WTC11 (cell line): ENCODE data around the gene MPHOSPH6. TPM values are rescaled to one million over a fixed set of nuclear protein-coding genes. Genes with fewer than 3 reads are reported as not detected.
"Not testable (repeated sequence)": the region's sequence is repeated elsewhere in the genome, so short reads cannot be mapped to it uniquely, and the experiment has no call there.

ENCODE experiments used
- ATAC-seq: fragments of 200-7000 bp; cut with Tn5 transposase; 2 replicates; pipeline ENCODE4 v1.10.0; 2021; ENCODE audit warnings: mild to moderate bottlenecking, moderate library complexity
- CTCF ChIA-PET: fragments of 300-600 bp; sonication (Branson Sonifier 250); formaldehyde crosslinking; loops from one replicate; lab custom pipeline; 2021; ENCODE audit warnings: antibody characterized with exemption; lab: Charles Lee
- POLR2A ChIA-PET: fragments of 350-600 bp; sonication (Branson Sonifier 250); formaldehyde crosslinking; loops from one replicate; lab custom pipeline; 2021; ENCODE audit warnings: antibody characterized with exemption; lab: Charles Lee
- DNase-seq: peaks from one replicate; pipeline ENCODE4 v3.0.0; 2021; ENCODE audit warnings: low spot score
- H3K27ac Mint-ChIP-seq: 2 replicates; pipeline ENCODE4 v1.8.0; 2021; ENCODE audit warnings: mixed read lengths
- H3K27me3 Mint-ChIP-seq: 2 replicates; pipeline ENCODE4 v1.8.0; 2021; ENCODE audit warnings: low read depth, mild to moderate bottlenecking, moderate library complexity, mixed read lengths
- H3K36me3 Mint-ChIP-seq: 2 replicates; pipeline ENCODE4 v1.8.0; 2021; ENCODE audit warnings: mixed read lengths
- H3K4me1 Mint-ChIP-seq: 2 replicates; pipeline ENCODE4 v1.8.0; 2022; ENCODE audit warnings: mixed read lengths
- H3K4me3 Mint-ChIP-seq: 2 replicates; pipeline ENCODE4 v1.8.0; 2021; ENCODE audit warnings: mild to moderate bottlenecking, moderate library complexity, mixed read lengths
- H3K9me3 Mint-ChIP-seq: 2 replicates; pipeline ENCODE4 v1.8.0; 2021; ENCODE audit warnings: mixed read lengths
- ATF1 ChIP-seq: sonication (generic); formaldehyde crosslinking; IDR thresholded peaks from 2 replicates; pipeline ENCODE4 v1.8.1; 2023; ENCODE audit warnings: mild to moderate bottlenecking, moderate library complexity, missing genetic modification reagents
- CBFB ChIP-seq: sonication (generic); formaldehyde crosslinking; IDR thresholded peaks from 2 replicates; pipeline ENCODE4 v1.8.1; 2022; ENCODE audit warnings: mild to moderate bottlenecking, low read depth, missing genetic modification reagents
- CREB1 ChIP-seq: sonication (generic); formaldehyde crosslinking; IDR thresholded peaks from 2 replicates; pipeline ENCODE4 v1.8.0; 2023; ENCODE audit warnings: mild to moderate bottlenecking, missing genetic modification reagents
- ESRRA ChIP-seq: sonication (generic); formaldehyde crosslinking; IDR thresholded peaks from 2 replicates; pipeline ENCODE4 v1.8.1; 2022; ENCODE audit warnings: mild to moderate bottlenecking, missing genetic modification reagents, borderline replicate concordance
- ETV6 ChIP-seq: sonication (generic); formaldehyde crosslinking; IDR thresholded peaks from 2 replicates; pipeline ENCODE4 v1.8.1; 2022; ENCODE audit warnings: mild to moderate bottlenecking, missing genetic modification reagents
- FOXP1 ChIP-seq: sonication (generic); formaldehyde crosslinking; IDR thresholded peaks from 2 replicates; pipeline ENCODE4 v1.8.0; 2022; ENCODE audit warnings: missing genetic modification reagents, mild to moderate bottlenecking, moderate library complexity, borderline replicate concordance
- GABPB1 ChIP-seq: sonication (generic); formaldehyde crosslinking; IDR thresholded peaks from 2 replicates; pipeline ENCODE4 v1.8.1; 2023; ENCODE audit warnings: mild to moderate bottlenecking, missing genetic modification reagents
- IRF2 ChIP-seq: sonication (generic); formaldehyde crosslinking; IDR thresholded peaks from 2 replicates; pipeline ENCODE4 v1.8.0; 2022; ENCODE audit warnings: low read depth, missing genetic modification reagents, borderline replicate concordance
- MYBL2 ChIP-seq: sonication (generic); formaldehyde crosslinking; IDR thresholded peaks from 2 replicates; pipeline ENCODE4 v1.8.1; 2023; ENCODE audit warnings: mild to moderate bottlenecking, moderate library complexity, missing genetic modification reagents
- NFATC4 ChIP-seq: fragments of 250-450 bp; sonication (Bioruptor Pico); IDR thresholded peaks from 2 replicates; pipeline ENCODE4 v1.9.0; 2021; ENCODE audit warnings: mild to moderate bottlenecking
- NFE2L1 ChIP-seq: sonication (generic); formaldehyde crosslinking; IDR thresholded peaks from 2 replicates; pipeline ENCODE4 v1.8.1; 2023; ENCODE audit warnings: missing genetic modification reagents
- OVOL2 ChIP-seq: fragments of 250-450 bp; sonication (Bioruptor Pico); IDR thresholded peaks from 2 replicates; pipeline ENCODE4 v1.9.0; 2021; ENCODE audit warnings: mild to moderate bottlenecking, borderline replicate concordance
- ZNF121 ChIP-seq: sonication (generic); formaldehyde crosslinking; IDR thresholded peaks from 2 replicates; pipeline ENCODE4 v1.8.0; 2023; ENCODE audit warnings: missing genetic modification reagents
- ZNF138 ChIP-seq: sonication (generic); formaldehyde crosslinking; conservative IDR thresholded peaks from 2 replicates; pipeline ENCODE4 v1.8.1; 2022; ENCODE audit warnings: mild to moderate bottlenecking, moderate library complexity, missing genetic modification reagents
- ZNF232 ChIP-seq: sonication (generic); formaldehyde crosslinking; IDR thresholded peaks from 2 replicates; pipeline ENCODE4 v1.8.0; 2022; ENCODE audit warnings: mild to moderate bottlenecking, missing genetic modification reagents
- ZNF317 ChIP-seq: sonication (generic); formaldehyde crosslinking; IDR thresholded peaks from 2 replicates; pipeline ENCODE4 v1.8.1; 2023; ENCODE audit warnings: low read depth, mild to moderate bottlenecking, moderate library complexity, missing genetic modification reagents, borderline replicate concordance
- total RNA-seq: library from RNA; stranded (reverse); gene quantifications from 3 replicates; pipeline ENCODE4 v1.2.3, GENCODE V29; 2021
- TF ChIP-seq, protein P1 (sequence below): sonication (generic); formaldehyde crosslinking; IDR thresholded peaks from 2 replicates; pipeline ENCODE4 v1.8.1; 2023; ENCODE audit warnings: mild to moderate bottlenecking, moderate library complexity, missing genetic modification reagents
- TF ChIP-seq, protein P2 (sequence below): sonication (generic); formaldehyde crosslinking; IDR thresholded peaks from 2 replicates; pipeline ENCODE4 v1.8.0; 2022; ENCODE audit warnings: missing genetic modification reagents
- TF ChIP-seq, protein P3 (sequence below): fragments of 250-450 bp; sonication (Bioruptor Pico); IDR thresholded peaks from 2 replicates; pipeline ENCODE4 v1.9.0; 2021; ENCODE audit warnings: moderate library complexity, mild to moderate bottlenecking, inconsistent platforms, borderline replicate concordance
- TF ChIP-seq, protein P4 (sequence below): fragments of 250-450 bp; sonication (Bioruptor Pico); IDR thresholded peaks from 2 replicates; pipeline ENCODE4 v1.9.0; 2021; ENCODE audit warnings: mild to moderate bottlenecking
- TF ChIP-seq, protein P5 (sequence below): fragments of 250-450 bp; sonication (Bioruptor Pico); IDR thresholded peaks from 2 replicates; pipeline ENCODE4 v1.9.0; 2021; ENCODE audit warnings: mild to moderate bottlenecking

The MPHOSPH6 gene
- total RNA-seq, 1 experiment from 2014 or later: 30.8 TPM

DNA sequence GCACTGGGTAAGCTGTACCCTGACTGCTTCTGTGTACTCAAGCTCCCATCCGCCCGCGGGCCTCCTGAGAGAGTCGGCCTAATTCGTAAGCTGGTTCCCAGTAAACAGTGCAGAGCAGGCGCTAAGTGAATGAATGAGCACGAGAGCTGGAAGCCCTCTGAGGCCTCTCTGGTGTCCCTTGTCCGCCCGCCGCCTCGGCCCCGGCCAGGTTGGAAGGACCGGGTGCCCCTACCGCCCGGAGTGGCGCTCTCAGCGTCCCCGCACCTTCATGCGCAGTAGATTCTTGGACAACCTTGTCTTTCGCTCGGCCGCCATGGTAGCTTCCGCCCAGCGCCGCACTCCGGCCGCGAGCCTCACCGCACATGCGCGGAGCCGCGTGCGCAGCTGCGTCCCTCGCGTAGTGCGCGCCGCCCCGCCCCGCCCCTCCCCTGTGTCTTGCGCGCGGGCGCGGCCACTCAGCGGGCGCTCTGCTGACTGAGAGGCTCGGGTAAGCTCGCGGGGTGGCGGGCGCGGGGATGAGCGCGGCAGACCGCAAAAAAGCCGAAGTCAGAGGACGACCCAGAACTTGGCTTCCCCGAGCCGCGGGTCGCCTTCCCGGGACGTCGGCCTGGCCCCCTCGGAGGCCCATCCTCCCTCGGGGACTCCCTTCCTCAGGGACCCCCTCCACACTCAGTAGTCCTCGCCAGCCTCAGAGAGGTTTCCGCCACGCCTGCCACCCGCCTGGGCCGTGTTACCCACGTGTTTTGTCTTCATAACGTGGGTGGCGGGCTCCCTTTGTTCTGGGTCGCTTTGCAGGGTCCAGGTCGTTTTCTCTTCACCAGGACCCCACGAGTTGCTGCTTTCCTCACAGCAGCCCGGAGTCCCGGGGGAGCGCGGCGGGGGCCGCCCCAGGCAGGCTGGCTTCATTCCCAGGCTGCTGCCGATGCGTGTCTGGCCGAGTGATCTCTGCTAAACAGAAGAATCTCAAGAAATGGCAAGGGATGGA is at the start of gene MPHOSPH6 (continued):
- TF ChIP-seq, protein P1, sequence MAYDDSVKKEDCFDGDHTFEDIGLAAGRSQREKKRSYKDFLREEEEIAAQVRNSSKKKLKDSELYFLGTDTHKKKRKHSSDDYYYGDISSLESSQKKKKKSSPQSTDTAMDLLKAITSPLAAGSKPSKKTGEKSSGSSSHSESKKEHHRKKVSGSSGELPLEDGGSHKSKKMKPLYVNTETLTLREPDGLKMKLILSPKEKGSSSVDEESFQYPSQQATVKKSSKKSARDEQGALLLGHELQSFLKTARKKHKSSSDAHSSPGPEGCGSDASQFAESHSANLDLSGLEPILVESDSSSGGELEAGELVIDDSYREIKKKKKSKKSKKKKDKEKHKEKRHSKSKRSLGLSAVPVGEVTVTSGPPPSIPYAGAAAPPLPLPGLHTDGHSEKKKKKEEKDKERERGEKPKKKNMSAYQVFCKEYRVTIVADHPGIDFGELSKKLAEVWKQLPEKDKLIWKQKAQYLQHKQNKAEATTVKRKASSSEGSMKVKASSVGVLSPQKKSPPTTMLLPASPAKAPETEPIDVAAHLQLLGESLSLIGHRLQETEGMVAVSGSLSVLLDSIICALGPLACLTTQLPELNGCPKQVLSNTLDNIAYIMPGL (CRISPR knock-in tag): peak; percentile 91
- TF ChIP-seq FOXP1: peak; percentile 90; the same call in 1 of the 2 replicates

DNA sequence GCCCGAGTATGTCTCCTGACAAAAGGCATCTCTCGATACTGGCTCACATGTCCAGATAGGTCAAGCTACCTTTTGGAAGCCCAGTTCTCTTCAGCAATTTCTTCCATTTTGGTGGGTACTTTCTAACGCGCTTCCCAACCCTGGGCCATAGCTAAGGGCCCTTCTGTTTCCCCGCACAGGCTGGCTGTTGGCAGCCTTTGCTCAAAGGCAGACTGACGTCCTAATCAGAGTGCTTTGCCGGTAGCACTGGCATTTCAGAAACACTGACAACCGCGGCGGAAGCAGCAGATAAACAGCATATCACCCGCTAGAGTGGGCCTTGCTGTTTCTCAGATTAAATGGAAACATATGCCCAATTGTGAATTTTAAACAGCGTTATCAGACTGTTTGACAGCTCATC is 49.3 kb upstream of the MPHOSPH6 start:
- Mint-ChIP-seq H3K36me3 (no peaks in the 10 kb centered on the region), H3K4me1 (no peaks in the 10 kb centered on the region), H3K27ac (no peak overlapping the region), H3K9me3 (peaks cover 11% of the 10 kb centered on the region; the same call in 1 of the 2 replicates), H3K4me3 (no peak overlapping the region), H3K27me3 (no peaks in the 10 kb centered on the region)
- DNase-seq (no peak), ATAC-seq (no peak)
- TF ChIP-seq ZNF138: no peak
- no peak for TF ChIP-seq ZNF121 (CRISPR knock-in tag)
- no peak for TF ChIP-seq ESRRA (CRISPR knock-in tag)
- TF ChIP-seq, protein P2, sequence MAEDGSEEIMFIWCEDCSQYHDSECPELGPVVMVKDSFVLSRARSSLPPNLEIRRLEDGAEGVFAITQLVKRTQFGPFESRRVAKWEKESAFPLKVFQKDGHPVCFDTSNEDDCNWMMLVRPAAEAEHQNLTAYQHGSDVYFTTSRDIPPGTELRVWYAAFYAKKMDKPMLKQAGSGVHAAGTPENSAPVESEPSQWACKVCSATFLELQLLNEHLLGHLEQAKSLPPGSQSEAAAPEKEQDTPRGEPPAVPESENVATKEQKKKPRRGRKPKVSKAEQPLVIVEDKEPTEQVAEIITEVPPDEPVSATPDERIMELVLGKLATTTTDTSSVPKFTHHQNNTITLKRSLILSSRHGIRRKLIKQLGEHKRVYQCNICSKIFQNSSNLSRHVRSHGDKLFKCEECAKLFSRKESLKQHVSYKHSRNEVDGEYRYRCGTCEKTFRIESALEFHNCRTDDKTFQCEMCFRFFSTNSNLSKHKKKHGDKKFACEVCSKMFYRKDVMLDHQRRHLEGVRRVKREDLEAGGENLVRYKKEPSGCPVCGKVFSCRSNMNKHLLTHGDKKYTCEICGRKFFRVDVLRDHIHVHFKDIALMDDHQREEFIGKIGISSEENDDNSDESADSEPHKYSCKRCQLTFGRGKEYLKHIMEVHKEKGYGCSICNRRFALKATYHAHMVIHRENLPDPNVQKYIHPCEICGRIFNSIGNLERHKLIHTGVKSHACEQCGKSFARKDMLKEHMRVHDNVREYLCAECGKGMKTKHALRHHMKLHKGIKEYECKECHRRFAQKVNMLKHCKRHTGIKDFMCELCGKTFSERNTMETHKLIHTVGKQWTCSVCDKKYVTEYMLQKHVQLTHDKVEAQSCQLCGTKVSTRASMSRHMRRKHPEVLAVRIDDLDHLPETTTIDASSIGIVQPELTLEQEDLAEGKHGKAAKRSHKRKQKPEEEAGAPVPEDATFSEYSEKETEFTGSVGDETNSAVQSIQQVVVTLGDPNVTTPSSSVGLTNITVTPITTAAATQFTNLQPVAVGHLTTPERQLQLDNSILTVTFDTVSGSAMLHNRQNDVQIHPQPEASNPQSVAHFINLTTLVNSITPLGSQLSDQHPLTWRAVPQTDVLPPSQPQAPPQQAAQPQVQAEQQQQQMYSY (CRISPR knock-in tag): no peak
- CTCF ChIA-PET: interaction anchor here (1.3 kb wide), 1 partner anchor 11 kb away, joined by 3 read pairs; no protein-coding TSS in a partner anchor
- POLR2A ChIA-PET: no interaction called here

DNA sequence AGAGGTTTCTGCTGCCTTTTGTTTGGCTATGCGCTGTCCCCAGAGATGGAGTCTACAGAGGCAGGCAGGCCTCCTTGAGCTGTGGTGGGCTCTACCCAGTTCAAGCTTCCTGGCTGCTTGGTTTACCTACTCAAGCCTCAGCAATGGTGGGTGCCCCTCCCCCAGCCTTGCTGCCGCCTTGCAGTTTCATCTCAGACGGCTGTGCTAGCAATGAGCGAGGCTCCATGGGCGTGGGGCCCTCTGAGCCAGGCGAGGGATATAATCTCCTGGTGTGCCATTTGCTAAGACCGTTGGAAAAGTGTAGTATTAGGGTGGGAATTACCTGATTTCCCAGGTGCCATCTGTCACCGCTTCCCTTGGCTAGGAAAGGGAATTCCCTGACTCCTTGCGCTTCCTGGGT is 39.3 kb upstream of the MPHOSPH6 start:
- POLR2A ChIA-PET, CTCF ChIA-PET, H3K4me3 Mint-ChIP-seq, H3K27ac Mint-ChIP-seq, H3K4me1 Mint-ChIP-seq, ATAC-seq, DNase-seq: not testable (repeated sequence)
- H3K9me3 Mint-ChIP-seq: peaks cover 68% of the 10 kb centered on the region
- peaks cover 11% of the 10 kb centered on the region for H3K27me3 Mint-ChIP-seq
- H3K36me3 Mint-ChIP-seq: peaks cover 18% of the 10 kb centered on the region

DNA sequence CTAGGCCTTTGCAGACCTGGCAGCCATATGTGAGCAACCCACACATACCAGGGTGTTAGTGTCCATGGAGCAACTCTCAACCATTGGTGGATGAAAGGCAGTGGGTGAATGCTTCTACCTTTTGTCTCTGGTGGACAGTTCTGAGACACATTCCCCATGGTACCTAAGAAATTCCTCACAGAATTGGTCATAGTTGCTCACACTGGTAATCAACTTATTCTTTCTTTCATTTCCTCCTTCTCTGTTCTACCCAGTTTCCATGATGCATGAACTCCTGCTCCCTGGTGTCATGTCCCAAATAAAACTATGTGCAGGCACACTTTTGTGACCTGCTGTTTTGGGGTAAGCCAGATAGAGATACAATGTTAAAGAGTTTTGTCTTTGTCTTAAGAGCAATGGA is 33.2 kb upstream of the MPHOSPH6 start:
- no peak overlapping the region for H3K27ac Mint-ChIP-seq
- no peak for ATAC-seq
- no peaks in the 10 kb centered on the region for H3K4me1 Mint-ChIP-seq
- CTCF ChIA-PET: no interaction called here
- peaks cover 6% of the 10 kb centered on the region for H3K27me3 Mint-ChIP-seq
- H3K4me3 Mint-ChIP-seq: no peak overlapping the region
- POLR2A ChIA-PET: no interaction called here
- no peak for DNase-seq
- H3K9me3 Mint-ChIP-seq: peaks cover 14% of the 10 kb centered on the region
- H3K36me3 Mint-ChIP-seq: no peaks in the 10 kb centered on the region
- TF ChIP-seq CREB1 (CRISPR knock-in tag) (no peak), GABPB1 (no peak), ZNF317 (CRISPR knock-in tag) (no peak), IRF2 (CRISPR knock-in tag) (no peak), MYBL2 (no peak), ZNF232 (CRISPR knock-in tag) (no peak), NFATC4 (CRISPR knock-in tag) (no peak), CBFB (CRISPR knock-in tag) (no peak), ETV6 (no peak), ATF1 (CRISPR knock-in tag) (no peak), FOXP1 (no peak), OVOL2 (CRISPR knock-in tag) (no peak), NFE2L1 (CRISPR knock-in tag) (no peak)
- TF ChIP-seq, protein P3, sequence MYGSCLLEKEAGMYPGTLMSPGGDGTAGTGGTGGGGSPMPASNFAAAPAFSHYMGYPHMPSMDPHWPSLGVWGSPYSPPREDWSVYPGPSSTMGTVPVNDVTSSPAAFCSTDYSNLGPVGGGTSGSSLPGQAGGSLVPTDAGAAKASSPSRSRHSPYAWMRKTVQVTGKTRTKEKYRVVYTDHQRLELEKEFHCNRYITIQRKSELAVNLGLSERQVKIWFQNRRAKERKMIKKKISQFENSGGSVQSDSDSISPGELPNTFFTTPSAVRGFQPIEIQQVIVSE (CRISPR knock-in tag): no peak
- TF ChIP-seq, protein P4, sequence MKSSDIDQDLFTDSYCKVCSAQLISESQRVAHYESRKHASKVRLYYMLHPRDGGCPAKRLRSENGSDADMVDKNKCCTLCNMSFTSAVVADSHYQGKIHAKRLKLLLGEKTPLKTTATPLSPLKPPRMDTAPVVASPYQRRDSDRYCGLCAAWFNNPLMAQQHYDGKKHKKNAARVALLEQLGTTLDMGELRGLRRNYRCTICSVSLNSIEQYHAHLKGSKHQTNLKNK (CRISPR knock-in tag): no peak
- TF ChIP-seq, protein P5, sequence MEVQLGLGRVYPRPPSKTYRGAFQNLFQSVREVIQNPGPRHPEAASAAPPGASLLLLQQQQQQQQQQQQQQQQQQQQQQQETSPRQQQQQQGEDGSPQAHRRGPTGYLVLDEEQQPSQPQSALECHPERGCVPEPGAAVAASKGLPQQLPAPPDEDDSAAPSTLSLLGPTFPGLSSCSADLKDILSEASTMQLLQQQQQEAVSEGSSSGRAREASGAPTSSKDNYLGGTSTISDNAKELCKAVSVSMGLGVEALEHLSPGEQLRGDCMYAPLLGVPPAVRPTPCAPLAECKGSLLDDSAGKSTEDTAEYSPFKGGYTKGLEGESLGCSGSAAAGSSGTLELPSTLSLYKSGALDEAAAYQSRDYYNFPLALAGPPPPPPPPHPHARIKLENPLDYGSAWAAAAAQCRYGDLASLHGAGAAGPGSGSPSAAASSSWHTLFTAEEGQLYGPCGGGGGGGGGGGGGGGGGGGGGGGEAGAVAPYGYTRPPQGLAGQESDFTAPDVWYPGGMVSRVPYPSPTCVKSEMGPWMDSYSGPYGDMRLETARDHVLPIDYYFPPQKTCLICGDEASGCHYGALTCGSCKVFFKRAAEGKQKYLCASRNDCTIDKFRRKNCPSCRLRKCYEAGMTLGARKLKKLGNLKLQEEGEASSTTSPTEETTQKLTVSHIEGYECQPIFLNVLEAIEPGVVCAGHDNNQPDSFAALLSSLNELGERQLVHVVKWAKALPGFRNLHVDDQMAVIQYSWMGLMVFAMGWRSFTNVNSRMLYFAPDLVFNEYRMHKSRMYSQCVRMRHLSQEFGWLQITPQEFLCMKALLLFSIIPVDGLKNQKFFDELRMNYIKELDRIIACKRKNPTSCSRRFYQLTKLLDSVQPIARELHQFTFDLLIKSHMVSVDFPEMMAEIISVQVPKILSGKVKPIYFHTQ (CRISPR knock-in tag): no peak
